T-helper 2 cell treated with Interferon-gamma antibody and Interleukin-4, amounts not matched to agents 5 μg/mL and 100 μg/mL, for 36 hours (primary cell): ENCODE measurements around the gene ASB15.

Source experiments
- DNase-seq: peaks from one replicate; pipeline ENCODE4 v3.0.0; 2021; ENCODE audit warnings: low spot score
- H3K27ac Mint-ChIP-seq: one replicate; pipeline ENCODE4 v1.8.0; 2021; ENCODE audit warnings: mild to moderate bottlenecking, mixed read lengths
- H3K27me3 Mint-ChIP-seq: one replicate; pipeline ENCODE4 v1.8.0; 2021; ENCODE audit warnings: low read depth, mixed read lengths
- H3K36me3 Mint-ChIP-seq: one replicate; pipeline ENCODE4 v1.8.0; 2021; ENCODE audit warnings: low read depth, mixed read lengths
- H3K4me1 Mint-ChIP-seq: one replicate; pipeline ENCODE4 v1.8.0; 2021; ENCODE audit warnings: low read depth, mixed read lengths
- H3K4me3 Mint-ChIP-seq: one replicate; pipeline ENCODE4 v1.8.0; 2022; ENCODE audit warnings: mild to moderate bottlenecking, moderate library complexity, mixed read lengths
- H3K9me3 Mint-ChIP-seq: one replicate; pipeline ENCODE4 v1.8.0; 2021; ENCODE audit warnings: mixed read lengths

Gene ASB15

DNA sequence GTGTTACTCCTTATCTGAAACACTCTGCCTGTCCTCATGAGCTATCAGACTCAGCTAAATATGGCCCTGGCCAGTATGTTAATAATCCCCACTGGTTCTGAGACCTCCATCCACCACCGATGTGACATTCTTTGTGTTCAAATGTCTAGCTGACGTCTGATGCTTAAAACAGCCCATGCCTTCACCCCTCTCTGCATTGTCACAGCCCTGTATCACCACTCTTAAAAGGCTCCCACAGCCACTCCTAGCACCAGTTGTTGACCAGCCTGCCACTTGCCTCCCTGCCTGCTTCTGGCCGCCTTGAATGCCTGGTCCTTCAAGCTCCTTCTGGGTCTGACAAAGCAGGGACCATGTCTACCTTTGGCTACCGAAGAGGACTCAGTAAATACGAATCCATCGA is 54.0 kb downstream of the ASB15 start, which contains the start of gene LMOD2:
Gene LMOD2, plus strand, starts transcription at position 253 of the 400 bp plus-strand sequence. Its CDS starts 98 bp downstream, at position 351.
- Mint-ChIP-seq H3K4me3 (no peak within 1 kb of the TSS), H3K9me3 (no peaks in the 10 kb centered on the region), H3K4me1 (no peaks in the 10 kb centered on the region), H3K27me3 (peaks cover 2% of the 10 kb centered on the region), H3K36me3 (no peaks in the 10 kb centered on the region), H3K27ac (no peak within 1 kb of the TSS)
- DNase-seq = no peak

- Mint-ChIP-seq H3K4me3 (no peak overlapping the region), H3K27me3 (peaks cover 2% of the 10 kb centered on the region), H3K9me3 (no peaks in the 10 kb centered on the region), H3K4me1 (no peaks in the 10 kb centered on the region), H3K36me3 (no peaks in the 10 kb centered on the region), H3K27ac (no peak overlapping the region)
- no peak for DNase-seq
Measured at GRCh38 chr7:123656544-123657303, 55.1 kb downstream of the ASB15 start.

DNA sequence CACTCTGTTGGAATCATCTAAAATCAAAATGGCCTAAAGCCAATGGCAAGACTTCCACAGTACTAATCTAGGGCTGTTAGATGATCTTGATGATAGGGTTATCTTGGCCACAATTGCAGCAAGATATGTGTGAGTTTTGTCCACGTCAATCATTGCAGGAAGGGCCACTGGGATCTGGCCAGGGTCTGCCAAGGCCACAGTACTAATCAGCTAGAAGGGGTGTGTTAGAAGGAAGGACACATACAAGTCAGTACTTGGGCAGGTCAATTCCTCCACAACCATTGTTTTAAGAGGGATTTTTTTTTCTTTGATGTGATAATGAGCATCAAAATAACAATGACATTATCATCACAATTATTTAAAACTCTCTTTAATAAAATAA is 55.7 kb downstream of the ASB15 start:
- Mint-ChIP-seq H3K4me1 (no peaks in the 10 kb centered on the region), H3K4me3 (no peak overlapping the region), H3K27me3 (no peaks in the 10 kb centered on the region), H3K27ac (no peak overlapping the region), H3K9me3 (no peaks in the 10 kb centered on the region), H3K36me3 (no peaks in the 10 kb centered on the region)
- no peak for DNase-seq

DNA sequence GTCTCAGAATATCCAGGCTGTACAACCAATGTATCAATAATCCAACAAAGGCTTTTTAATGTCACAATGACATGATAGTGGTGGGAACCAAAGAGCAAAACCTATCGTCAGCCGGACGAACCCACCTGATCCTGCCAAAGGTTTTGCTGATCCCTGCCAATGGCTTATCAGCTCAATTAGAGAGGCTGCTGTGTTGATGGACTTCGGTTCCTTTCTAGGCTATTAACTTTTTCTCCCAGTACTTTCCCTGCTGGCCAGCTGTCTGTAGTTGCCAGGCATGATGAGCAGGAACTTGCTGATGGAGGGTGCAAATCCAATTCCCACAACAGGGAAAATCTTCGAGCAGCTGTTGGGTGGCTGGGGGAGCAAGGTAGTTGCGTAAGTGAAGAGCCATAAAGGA is 56.4 kb downstream of the ASB15 start:
- Mint-ChIP-seq H3K27ac (no peak overlapping the region), H3K9me3 (no peaks in the 10 kb centered on the region), H3K36me3 (no peaks in the 10 kb centered on the region), H3K27me3 (peaks cover 2% of the 10 kb centered on the region), H3K4me1 (no peaks in the 10 kb centered on the region), H3K4me3 (no peak overlapping the region)
- DNase-seq = no peak

DNA sequence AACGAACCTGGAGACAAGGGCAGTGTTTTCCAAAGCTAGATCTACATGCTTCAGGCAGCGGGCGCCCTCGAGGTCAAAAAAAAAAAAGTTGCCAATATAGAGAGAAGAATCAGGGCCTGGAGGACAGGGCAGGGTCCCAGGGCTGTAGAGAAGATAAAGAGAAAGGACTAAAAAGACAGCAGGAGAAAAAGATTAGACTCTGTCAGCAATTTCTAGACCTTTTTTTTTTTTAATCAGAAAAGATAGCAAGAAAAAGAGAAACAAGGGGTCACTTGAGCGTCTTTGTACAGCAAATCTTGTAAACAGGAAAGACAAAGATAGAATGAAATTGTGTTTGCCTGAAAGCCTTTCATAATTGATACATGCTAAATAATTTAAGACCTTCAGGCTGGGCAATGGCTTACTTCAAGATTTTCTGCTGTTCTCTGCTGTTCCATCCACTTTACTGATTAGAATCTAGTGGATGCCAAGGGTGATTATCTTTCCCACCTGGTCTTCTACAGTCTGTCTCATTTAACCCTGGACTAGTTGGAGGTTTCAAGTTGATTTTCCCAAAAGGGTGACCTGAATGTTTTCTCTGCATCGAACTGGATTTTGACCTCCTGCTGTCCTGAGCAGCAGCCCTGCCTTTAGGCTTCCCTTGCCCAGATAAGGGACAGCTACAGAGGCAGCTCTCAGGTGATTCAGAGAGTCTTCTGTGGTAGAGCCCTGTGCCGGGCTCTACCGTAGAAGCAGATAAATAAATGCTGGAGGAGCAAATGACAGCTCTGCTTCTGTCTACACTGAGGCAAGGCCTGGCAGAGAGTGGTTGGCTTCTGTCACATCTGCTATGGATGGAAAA is 59.1 kb downstream of the ASB15 start:
- Mint-ChIP-seq H3K36me3 (no peaks in the 10 kb centered on the region), H3K9me3 (no peaks in the 10 kb centered on the region), H3K27me3 (peaks cover 4% of the 10 kb centered on the region), H3K4me1 (no peaks in the 10 kb centered on the region), H3K4me3 (no peak overlapping the region), H3K27ac (no peak overlapping the region)
- no peak for DNase-seq

- Mint-ChIP-seq H3K27ac (no peak overlapping the region), H3K27me3 (peaks cover 6% of the 10 kb centered on the region), H3K36me3 (no peaks in the 10 kb centered on the region), H3K9me3 (no peaks in the 10 kb centered on the region), H3K4me3 (no peak overlapping the region), H3K4me1 (no peaks in the 10 kb centered on the region)
- no peak for DNase-seq
Measured at GRCh38 chr7:123661765-123662164, 60.1 kb downstream of the ASB15 start.

GRCh38 chr7:123662293-123662692 is 60.7 kb downstream of the ASB15 start:
- Mint-ChIP-seq H3K27ac (no peak overlapping the region), H3K4me3 (no peak overlapping the region), H3K27me3 (peaks cover 6% of the 10 kb centered on the region), H3K4me1 (no peaks in the 10 kb centered on the region), H3K9me3 (no peaks in the 10 kb centered on the region), H3K36me3 (no peaks in the 10 kb centered on the region)
- no peak for DNase-seq

DNA sequence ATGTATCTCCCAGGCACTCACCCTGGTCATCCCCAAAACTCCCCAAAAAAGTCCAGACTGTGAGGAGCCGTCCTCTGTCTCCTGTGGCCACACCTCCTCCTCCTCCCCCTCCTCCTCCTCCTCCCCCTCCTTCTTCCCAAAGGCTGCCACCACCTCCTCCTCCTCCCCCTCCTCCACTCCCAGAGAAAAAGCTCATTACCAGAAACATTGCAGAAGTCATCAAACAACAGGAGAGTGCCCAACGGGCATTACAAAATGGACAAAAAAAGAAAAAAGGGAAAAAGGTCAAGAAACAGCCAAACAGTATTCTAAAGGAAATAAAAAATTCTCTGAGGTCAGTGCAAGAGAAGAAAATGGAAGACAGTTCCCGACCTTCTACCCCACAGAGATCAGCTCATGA is 61.1 kb downstream of the ASB15 start:
- DNase-seq = no peak
- H3K4me1 Mint-ChIP-seq = no peaks in the 10 kb centered on the region
- no peak overlapping the region for H3K4me3 Mint-ChIP-seq
- H3K27ac Mint-ChIP-seq = no peak overlapping the region
- H3K27me3 Mint-ChIP-seq = peaks cover 6% of the 10 kb centered on the region
- no peaks in the 10 kb centered on the region for H3K36me3 Mint-ChIP-seq
- H3K9me3 Mint-ChIP-seq = no peaks in the 10 kb centered on the region

- H3K27ac Mint-ChIP-seq = no peak overlapping the region
- H3K27me3 Mint-ChIP-seq = peaks cover 6% of the 10 kb centered on the region
- H3K4me1 Mint-ChIP-seq = no peaks in the 10 kb centered on the region
- H3K9me3 Mint-ChIP-seq = no peaks in the 10 kb centered on the region
- H3K4me3 Mint-ChIP-seq = no peak overlapping the region
- H3K36me3 Mint-ChIP-seq = no peaks in the 10 kb centered on the region
- no peak for DNase-seq
Measured at GRCh38 chr7:123663200-123663599, 61.6 kb downstream of the ASB15 start.

DNA sequence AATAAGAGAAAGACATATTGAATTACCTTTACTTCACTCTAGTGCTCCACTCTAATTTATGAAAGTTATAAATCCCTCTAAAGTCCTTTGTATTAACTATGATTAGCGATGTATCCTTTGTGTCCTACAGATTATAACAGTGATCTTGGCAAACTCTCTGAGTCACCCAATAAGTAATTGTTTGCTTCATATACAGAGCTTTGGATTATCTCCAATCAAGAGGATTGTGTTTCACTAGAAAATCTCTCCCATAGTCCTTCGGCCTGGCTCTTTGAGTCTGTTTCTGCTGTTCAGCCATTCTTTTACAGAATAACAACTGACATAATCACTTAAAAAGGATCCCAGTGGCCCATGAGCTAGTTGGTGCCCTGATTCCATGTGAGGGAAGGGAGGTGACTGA is 63.5 kb downstream of the ASB15 start:
- Mint-ChIP-seq H3K4me3 (no peak overlapping the region), H3K9me3 (no peaks in the 10 kb centered on the region), H3K4me1 (no peaks in the 10 kb centered on the region), H3K27ac (no peak overlapping the region), H3K36me3 (no peaks in the 10 kb centered on the region), H3K27me3 (peaks cover 6% of the 10 kb centered on the region)
- DNase-seq = no peak

- Mint-ChIP-seq H3K4me3 (no peak overlapping the region), H3K27ac (no peak overlapping the region), H3K27me3 (peaks cover 6% of the 10 kb centered on the region), H3K4me1 (no peaks in the 10 kb centered on the region), H3K9me3 (no peaks in the 10 kb centered on the region), H3K36me3 (no peaks in the 10 kb centered on the region)
- DNase-seq = no peak
Measured at GRCh38 chr7:123665896-123666295, 64.3 kb downstream of the ASB15 start.

GRCh38 chr7:123666492-123666891 is 64.9 kb downstream of the ASB15 start:
- Mint-ChIP-seq H3K9me3 (no peaks in the 10 kb centered on the region), H3K4me1 (no peaks in the 10 kb centered on the region), H3K27ac (no peak overlapping the region), H3K4me3 (no peak overlapping the region), H3K36me3 (no peaks in the 10 kb centered on the region), H3K27me3 (peaks cover 6% of the 10 kb centered on the region)
- DNase-seq = no peak

GRCh38 chr7:123669485-123669884 is 67.9 kb downstream of the ASB15 start:
- H3K36me3 Mint-ChIP-seq = no peaks in the 10 kb centered on the region
- H3K4me3 Mint-ChIP-seq = no peak overlapping the region
- H3K27ac Mint-ChIP-seq = no peak overlapping the region
- H3K4me1 Mint-ChIP-seq = no peaks in the 10 kb centered on the region
- no peaks in the 10 kb centered on the region for H3K9me3 Mint-ChIP-seq
- DNase-seq = no peak
- H3K27me3 Mint-ChIP-seq = peaks cover 2% of the 10 kb centered on the region

GRCh38 chr7:123673137-123673732 is 71.6 kb downstream of the ASB15 start:
- Mint-ChIP-seq H3K9me3 (no peaks in the 10 kb centered on the region), H3K36me3 (no peaks in the 10 kb centered on the region), H3K4me3 (no peak overlapping the region), H3K27me3 (no peaks in the 10 kb centered on the region), H3K4me1 (no peaks in the 10 kb centered on the region), H3K27ac (no peak overlapping the region)
- no peak for DNase-seq
